NCI-H526 treated with DMSO at 0.1 percent for 48 hours (cell line): ENCODE data around the gene TBC1D12.
A peak's percentile ranks its signal among the peaks of the same experiment; 100 is the strongest.
"Not testable (repeated sequence)": the region's sequence is repeated elsewhere in the genome, so short reads cannot be mapped to it uniquely, and the experiment has no call there.

Experiments
- DNase-seq: peaks from one replicate; lab custom pipeline; 2025; lab: John Stamatoyannopoulos, UW

TBC1D12 gene

GRCh38 chr10:94546049-94546900, 143.9 kb downstream of the TBC1D12 start:
- peak; percentile 33 for DNase-seq

GRCh38 chr10:94546901-94547185, 144.5 kb downstream of the TBC1D12 start:
- no peak for DNase-seq

GRCh38 chr10:94549221-94549620, 146.9 kb downstream of the TBC1D12 start:
- no peak for DNase-seq

- not testable (repeated sequence) for DNase-seq
These were observed 165.5 kb downstream of the TBC1D12 start for GRCh38 chr10:94567714-94568307.

- no peak for DNase-seq
These were observed 168.7 kb downstream of the TBC1D12 start for GRCh38 chr10:94571081-94571480.

GRCh38 chr10:94571528-94571927, 169.2 kb downstream of the TBC1D12 start:
- DNase-seq = no peak

- no peak for DNase-seq
These were observed 176.4 kb downstream of the TBC1D12 start for GRCh38 chr10:94578790-94579189.

GRCh38 chr10:94583124-94583523, 180.8 kb downstream of the TBC1D12 start:
- no peak for DNase-seq
